ENCODE data around the gene FGF2. TPM values are rescaled to one million over a fixed set of nuclear protein-coding genes. Genes with fewer than 3 reads are reported as not detected.

FGF2 gene
- total RNA-seq, 4 donors from 2014 or later, result 19.0 to 32.8 (median 24.6) TPM

GRCh38 chr4:122900314-122900713 is 73.7 kb downstream of the FGF2 start:
- Histone ChIP-seq H3K27ac (peak overlapping the region in 2 of 4 donors; percentile 5 to 44), H3K4me3 (no peak overlapping the region), H3K9me3 (no peaks in the 10 kb centered on the region), H3K4me1 (peaks cover 0 to 47% (median 8%) of the 10 kb centered on the region in 4 donors), H3K36me3 (peaks cover 0 to 8% (median 0%) of the 10 kb centered on the region in 3 donors), H3K27me3 (no peaks in the 10 kb centered on the region)
- TF ChIP-seq POLR2A (IDR thresholded peaks at IDR 0.05) (no peak), CTCF (IDR thresholded peaks at IDR 0.05) (no peak), EP300 (IDR thresholded peaks at IDR 0.05) (no peak)
- 68 to 81% methylated on average over 3 of the region's 3 CpGs for WGBS, 2 donors
- no peak for DNase-seq (ENCODE audit: low spot score in 2 of 2)

- no peaks in the 10 kb centered on the region for H3K9me3 ChIP-seq
- 42 to 47% methylated on average over 2 of the region's 2 CpGs for WGBS, 2 donors
- no peak for TF ChIP-seq EP300 (IDR thresholded peaks at IDR 0.05)
- no peak for TF ChIP-seq POLR2A (IDR thresholded peaks at IDR 0.05)
- no peak for TF ChIP-seq CTCF (IDR thresholded peaks at IDR 0.05)
- peaks cover 0 to 36% (median 2%) of the 10 kb centered on the region in 4 donors for H3K4me1 ChIP-seq
- H3K36me3 ChIP-seq, result peaks cover 0 to 15% (median 0%) of the 10 kb centered on the region in 3 donors
- no peak overlapping the region for H3K4me3 ChIP-seq
- DNase-seq (ENCODE audit: low spot score in 2 of 2), result no peak
- H3K27me3 ChIP-seq, result no peaks in the 10 kb centered on the region
- peak overlapping the region in 1 of 4 donors; percentile 44 for H3K27ac ChIP-seq
Measured at GRCh38 chr4:122901247-122902010, 74.8 kb downstream of the FGF2 start.

- peaks cover 0 to 26% (median 2%) of the 10 kb centered on the region in 4 donors for H3K4me1 ChIP-seq
- H3K9me3 ChIP-seq, result no peaks in the 10 kb centered on the region
- peaks cover 0 to 15% (median 0%) of the 10 kb centered on the region in 3 donors for H3K36me3 ChIP-seq
- no peak for TF ChIP-seq POLR2A (IDR thresholded peaks at IDR 0.05)
- no peak for TF ChIP-seq EP300 (IDR thresholded peaks at IDR 0.05)
- TF ChIP-seq CTCF (IDR thresholded peaks at IDR 0.05), result no peak
- DNase-seq (ENCODE audit: low spot score in 2 of 2), result no peak
- no peak overlapping the region for H3K27ac ChIP-seq
- no peaks in the 10 kb centered on the region for H3K27me3 ChIP-seq
- no peak overlapping the region for H3K4me3 ChIP-seq
Measured at GRCh38 chr4:122903766-122904288, 77.2 kb downstream of the FGF2 start.

GRCh38 chr4:122906859-122907305 is 80.3 kb downstream of the FGF2 start:
- Histone ChIP-seq H3K27ac (no peak overlapping the region), H3K4me1 (peaks cover 0 to 20% (median 2%) of the 10 kb centered on the region in 4 donors), H3K4me3 (no peak overlapping the region), H3K36me3 (peaks cover 0 to 20% (median 0%) of the 10 kb centered on the region in 3 donors), H3K9me3 (no peaks in the 10 kb centered on the region), H3K27me3 (no peaks in the 10 kb centered on the region)
- no peak for DNase-seq (ENCODE audit: low spot score in 2 of 2)
- WGBS, 2 donors, result 87 to 95% methylated on average over 7 of the region's 7 CpGs
- TF ChIP-seq CTCF (IDR thresholded peaks at IDR 0.05) (no peak), EP300 (IDR thresholded peaks at IDR 0.05) (no peak), POLR2A (IDR thresholded peaks at IDR 0.05) (no peak)

GRCh38 chr4:122908223-122908622 is 81.6 kb downstream of the FGF2 start:
- WGBS, 2 donors, result 61 to 77% methylated on average over 1 of the region's 1 CpG
- no peak for DNase-seq (ENCODE audit: low spot score in 2 of 2)
- Histone ChIP-seq H3K4me1 (peaks cover 0 to 21% (median 2%) of the 10 kb centered on the region in 4 donors), H3K27ac (no peak overlapping the region), H3K9me3 (no peaks in the 10 kb centered on the region), H3K36me3 (peaks cover 0 to 24% (median 0%) of the 10 kb centered on the region in 3 donors), H3K27me3 (no peaks in the 10 kb centered on the region), H3K4me3 (no peak overlapping the region)
- TF ChIP-seq POLR2A (IDR thresholded peaks at IDR 0.05) (no peak), CTCF (IDR thresholded peaks at IDR 0.05) (no peak), EP300 (IDR thresholded peaks at IDR 0.05) (no peak)

Measured in tibial nerve (tissue), 4 donors.